ENCODE data around the gene SMCO4. TPM values are rescaled to one million over a fixed set of nuclear protein-coding genes. Genes with fewer than 3 reads are reported as not detected.
"Not testable (repeated sequence)": the region's sequence is repeated elsewhere in the genome, so short reads cannot be mapped to it uniquely, and the experiment has no call there.

The SMCO4 gene
- total RNA-seq, 4 donors from 2014 or later = 7.1 to 28.2 (median 13.0) TPM

DNA sequence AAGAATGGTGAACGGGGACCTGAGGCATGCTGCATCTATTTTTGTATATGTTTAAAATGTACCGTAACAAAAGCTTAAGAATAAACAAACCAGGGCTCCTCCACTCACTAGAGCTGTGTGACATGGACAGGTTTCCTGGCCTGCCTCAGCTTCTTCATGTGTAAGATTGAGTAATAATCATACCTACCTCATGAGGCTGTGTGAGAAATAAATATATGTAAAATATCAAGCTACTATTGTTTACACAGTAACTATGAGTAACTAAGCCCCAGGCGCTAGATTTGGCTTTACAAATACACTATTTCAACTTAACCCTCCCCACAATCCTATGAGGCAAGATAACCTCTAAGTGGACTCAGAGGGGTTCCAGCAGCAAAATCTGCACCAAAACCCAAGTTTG lies 66.4 kb downstream of the SMCO4 start:
- Histone ChIP-seq H3K36me3 (peaks cover 0 to 10% (median 0%) of the 10 kb centered on the region in 3 donors), H3K9me3 (no peaks in the 10 kb centered on the region), H3K4me1 (peaks cover 0 to 25% (median 8%) of the 10 kb centered on the region in 3 donors), H3K27ac (no peak overlapping the region), H3K27me3 (no peaks in the 10 kb centered on the region), H3K4me3 (no peak overlapping the region)
- 26 to 45% methylated on average over 3 of the region's 3 CpGs for WGBS, 2 donors
- no peak for DNase-seq
- intact Hi-C loops (cut with DNase I) = no loop called here
- TF ChIP-seq, protein P1, sequence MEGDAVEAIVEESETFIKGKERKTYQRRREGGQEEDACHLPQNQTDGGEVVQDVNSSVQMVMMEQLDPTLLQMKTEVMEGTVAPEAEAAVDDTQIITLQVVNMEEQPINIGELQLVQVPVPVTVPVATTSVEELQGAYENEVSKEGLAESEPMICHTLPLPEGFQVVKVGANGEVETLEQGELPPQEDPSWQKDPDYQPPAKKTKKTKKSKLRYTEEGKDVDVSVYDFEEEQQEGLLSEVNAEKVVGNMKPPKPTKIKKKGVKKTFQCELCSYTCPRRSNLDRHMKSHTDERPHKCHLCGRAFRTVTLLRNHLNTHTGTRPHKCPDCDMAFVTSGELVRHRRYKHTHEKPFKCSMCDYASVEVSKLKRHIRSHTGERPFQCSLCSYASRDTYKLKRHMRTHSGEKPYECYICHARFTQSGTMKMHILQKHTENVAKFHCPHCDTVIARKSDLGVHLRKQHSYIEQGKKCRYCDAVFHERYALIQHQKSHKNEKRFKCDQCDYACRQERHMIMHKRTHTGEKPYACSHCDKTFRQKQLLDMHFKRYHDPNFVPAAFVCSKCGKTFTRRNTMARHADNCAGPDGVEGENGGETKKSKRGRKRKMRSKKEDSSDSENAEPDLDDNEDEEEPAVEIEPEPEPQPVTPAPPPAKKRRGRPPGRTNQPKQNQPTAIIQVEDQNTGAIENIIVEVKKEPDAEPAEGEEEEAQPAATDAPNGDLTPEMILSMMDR (IDR thresholded peaks at IDR 0.05) = no peak
- TF ChIP-seq POLR2A (IDR thresholded peaks at IDR 0.05) = no peak

DNA sequence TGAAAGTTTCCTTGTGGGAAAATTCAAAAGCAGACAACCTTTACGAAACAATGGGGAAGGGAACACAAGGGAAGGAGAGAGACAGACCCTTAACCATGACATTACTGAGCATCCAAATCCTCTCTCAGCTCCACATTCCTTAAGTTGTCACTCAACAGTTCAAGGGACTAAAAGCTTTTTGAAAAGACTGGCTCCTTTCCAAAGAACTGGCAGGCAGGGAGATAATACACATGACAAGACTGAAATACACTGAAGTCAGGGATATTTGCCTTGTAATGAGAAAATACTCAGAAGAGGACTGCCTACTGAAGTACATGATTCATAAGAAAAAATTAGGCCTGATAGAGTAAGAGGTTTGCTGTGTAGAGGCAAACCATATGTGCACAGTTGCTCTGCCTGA lies 69.1 kb downstream of the SMCO4 start:
- Histone ChIP-seq H3K27me3 (no peaks in the 10 kb centered on the region), H3K27ac (no peak overlapping the region), H3K4me3 (no peak overlapping the region), H3K36me3 (peaks cover 0 to 10% (median 0%) of the 10 kb centered on the region in 3 donors), H3K4me1 (peaks cover 0 to 11% (median 0%) of the 10 kb centered on the region in 3 donors), H3K9me3 (no peaks in the 10 kb centered on the region)
- intact Hi-C loops (cut with DNase I) = no loop called here
- TF ChIP-seq POLR2A (IDR thresholded peaks at IDR 0.05) = no peak
- 92 to 100% methylated on average over 1 of the region's 1 CpG for WGBS, 2 donors
- no peak for DNase-seq

DNA sequence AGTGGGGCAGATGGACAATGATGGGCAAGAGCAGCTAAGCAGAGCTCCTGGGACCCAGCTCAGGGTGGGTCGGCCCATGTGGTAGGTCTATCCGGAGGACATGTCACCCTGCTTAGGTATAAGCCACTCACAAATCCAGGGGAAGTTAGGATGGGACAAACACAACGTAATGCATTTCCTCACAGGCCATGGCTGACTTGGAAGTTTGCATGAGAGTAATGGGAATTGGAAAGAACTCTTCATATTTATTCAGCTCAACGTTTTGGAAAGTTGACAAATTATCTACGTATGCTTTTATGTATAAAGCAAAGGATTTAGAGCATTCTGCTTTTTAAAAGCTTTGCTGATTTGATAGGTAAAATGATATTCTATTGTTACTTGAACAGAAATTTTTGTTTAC lies 74.9 kb downstream of the SMCO4 start:
- intact Hi-C loops (cut with DNase I) = no loop called here
- TF ChIP-seq, protein P1 (IDR thresholded peaks at IDR 0.05) = no peak
- no peak for TF ChIP-seq POLR2A (IDR thresholded peaks at IDR 0.05)
- Histone ChIP-seq H3K36me3 (no peaks in the 10 kb centered on the region), H3K4me1 (no peaks in the 10 kb centered on the region), H3K27me3 (no peaks in the 10 kb centered on the region), H3K27ac (no peak overlapping the region), H3K9me3 (no peaks in the 10 kb centered on the region), H3K4me3 (no peak overlapping the region)
- 28 to 47% methylated on average over 5 of the region's 5 CpGs for WGBS, 2 donors
- DNase-seq = no peak

DNA sequence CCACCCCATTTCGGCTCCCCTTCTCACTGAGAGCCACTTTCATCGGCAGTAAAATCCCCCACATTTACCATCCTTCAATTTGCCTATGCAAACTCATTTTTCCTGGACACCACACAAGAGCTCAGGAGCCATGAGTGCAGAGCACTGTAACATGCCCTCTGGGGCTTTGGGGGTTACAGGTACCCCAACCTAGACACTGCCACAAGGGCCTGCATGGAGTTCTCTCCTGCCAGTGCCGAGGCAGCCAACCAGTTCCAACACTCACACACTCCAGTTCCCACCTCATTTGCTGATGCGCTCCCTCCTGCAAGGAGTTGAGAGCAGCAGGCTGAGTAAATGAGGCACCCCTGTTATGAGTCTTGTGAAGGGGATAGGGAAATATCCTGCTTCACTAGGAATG lies 76.1 kb downstream of the SMCO4 start:
- no peaks in the 10 kb centered on the region for H3K36me3 ChIP-seq
- no peaks in the 10 kb centered on the region for H3K4me1 ChIP-seq
- no peaks in the 10 kb centered on the region for H3K9me3 ChIP-seq
- no peaks in the 10 kb centered on the region for H3K27me3 ChIP-seq
- TF ChIP-seq POLR2A (IDR thresholded peaks at IDR 0.05) = no peak
- TF ChIP-seq, protein P1 (IDR thresholded peaks at IDR 0.05) = no peak
- intact Hi-C loops (cut with DNase I) = no loop called here
- DNase-seq = no peak
- WGBS, 2 donors = 79% methylated on average over 3 to 4 of the region's 4 CpGs
- no peak overlapping the region for H3K27ac ChIP-seq
- no peak overlapping the region for H3K4me3 ChIP-seq

DNA sequence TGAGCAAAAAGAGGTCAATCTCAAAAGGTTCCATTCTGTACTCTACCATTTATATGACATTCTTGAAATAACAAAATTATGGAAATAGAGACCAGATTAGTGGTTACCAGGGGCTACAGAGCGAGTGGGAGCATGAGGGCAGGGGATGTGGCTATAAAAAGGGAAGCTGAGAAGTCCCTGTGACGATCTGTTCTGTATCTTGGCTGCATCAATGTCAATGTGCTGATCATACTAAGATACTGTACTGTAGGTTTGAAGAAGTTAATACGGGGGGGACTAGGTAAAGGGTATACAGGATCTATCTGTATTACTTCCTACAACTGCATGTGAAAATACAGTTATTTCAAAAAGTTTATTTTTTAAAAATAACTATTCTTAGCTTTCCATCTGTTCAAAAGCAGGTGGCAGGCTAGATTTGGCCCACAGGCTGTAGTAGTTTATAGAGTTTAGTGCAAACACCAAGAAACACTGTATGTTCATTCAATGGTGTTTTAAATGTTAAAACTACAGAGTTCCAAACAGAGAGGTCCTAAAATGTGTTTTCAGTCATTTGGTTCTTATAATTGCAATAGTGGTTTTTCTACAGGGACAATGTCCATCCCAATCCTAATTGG lies 78.2 kb downstream of the SMCO4 start:
- Histone ChIP-seq H3K9me3 (no peaks in the 10 kb centered on the region), H3K36me3 (no peaks in the 10 kb centered on the region), H3K27ac (no peak overlapping the region), H3K27me3 (no peaks in the 10 kb centered on the region), H3K4me1 (no peaks in the 10 kb centered on the region), H3K4me3 (no peak overlapping the region)
- WGBS, 2 donors = 57 to 58% methylated on average over 3 of the region's 3 CpGs
- TF ChIP-seq, protein P1 (IDR thresholded peaks at IDR 0.05) = no peak
- TF ChIP-seq POLR2A (IDR thresholded peaks at IDR 0.05) = no peak
- intact Hi-C loops (cut with DNase I) = no loop called here
- DNase-seq = no peak

DNA sequence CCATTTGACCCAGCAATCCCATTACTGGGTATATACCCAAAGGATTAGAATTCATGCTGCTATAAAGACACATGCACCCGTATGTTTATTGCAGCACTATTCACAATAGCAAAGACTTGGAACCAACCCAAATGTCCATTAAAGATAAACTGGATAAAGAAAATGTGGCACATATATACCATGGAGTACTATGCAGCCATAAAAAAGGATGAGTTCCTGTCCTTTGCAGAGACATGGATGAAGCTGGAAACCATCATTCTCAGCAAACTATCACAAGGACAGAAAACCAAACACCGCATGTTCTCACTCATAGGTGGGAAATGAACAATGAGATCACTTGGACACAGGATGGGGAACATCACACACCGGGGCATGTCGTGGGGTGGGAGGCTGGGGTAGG lies 79.5 kb downstream of the SMCO4 start:
- H3K9me3 ChIP-seq; H3K27me3 ChIP-seq; H3K4me3 ChIP-seq; H3K27ac ChIP-seq; H3K36me3 ChIP-seq; DNase-seq; H3K4me1 ChIP-seq; intact Hi-C loops (cut with DNase I): not testable (repeated sequence)
- WGBS, 2 donors = 61 to 88% methylated on average over 4 of the region's 4 CpGs

All from esophagus squamous epithelium (tissue), 5 donors.